ENCODE data around the gene CCDC91.

The CCDC91 gene

GRCh38 chr12:28425526-28425925, 235.3 kb downstream of the CCDC91 start:
- DNase-seq (ENCODE audit: low read depth): no peak
- no peak overlapping the region for H3K4me3 ChIP-seq (ENCODE audit: low read depth, low read length)
- no peak for TF ChIP-seq CTCF (IDR thresholded peaks at IDR 0.05; ENCODE audit: control insufficient read depth, extremely low read depth, insufficient read depth)

- TF ChIP-seq CTCF (IDR thresholded peaks at IDR 0.05; ENCODE audit: control insufficient read depth, extremely low read depth, insufficient read depth): no peak
- DNase-seq (ENCODE audit: low read depth): no peak
- no peak overlapping the region for H3K4me3 ChIP-seq (ENCODE audit: low read depth, low read length)
Observed at GRCh38 chr12:28427046-28427445, 236.8 kb downstream of the CCDC91 start.

- H3K4me3 ChIP-seq (ENCODE audit: low read depth, low read length): no peak overlapping the region
- TF ChIP-seq CTCF (IDR thresholded peaks at IDR 0.05; ENCODE audit: control insufficient read depth, extremely low read depth, insufficient read depth): no peak
- DNase-seq (ENCODE audit: low read depth): no peak
Observed at GRCh38 chr12:28440081-28440608, 249.9 kb downstream of the CCDC91 start.

DNA sequence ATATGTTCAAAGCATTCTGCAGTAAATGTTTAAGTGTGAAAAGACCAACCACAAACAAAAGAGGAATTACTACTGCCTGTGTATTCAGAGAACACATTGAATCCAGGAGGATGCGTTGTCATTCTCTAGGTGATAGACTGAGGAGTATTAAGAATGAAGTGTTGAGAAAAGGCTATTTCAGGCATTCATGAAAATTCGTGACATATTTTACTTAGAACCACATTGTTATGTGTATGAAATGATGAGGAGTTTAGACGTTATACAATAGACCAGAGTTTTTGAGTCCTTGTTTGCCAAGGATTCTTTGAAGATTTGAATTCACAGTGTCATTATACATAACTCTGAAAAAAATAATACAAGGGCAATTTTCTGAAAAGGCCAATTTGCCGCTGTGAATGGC, 251.8 kb downstream of the CCDC91 start:
- no peak for DNase-seq (ENCODE audit: low read depth)
- no peak overlapping the region for H3K4me3 ChIP-seq (ENCODE audit: low read depth, low read length)
- TF ChIP-seq CTCF (IDR thresholded peaks at IDR 0.05; ENCODE audit: control insufficient read depth, extremely low read depth, insufficient read depth): no peak

DNA sequence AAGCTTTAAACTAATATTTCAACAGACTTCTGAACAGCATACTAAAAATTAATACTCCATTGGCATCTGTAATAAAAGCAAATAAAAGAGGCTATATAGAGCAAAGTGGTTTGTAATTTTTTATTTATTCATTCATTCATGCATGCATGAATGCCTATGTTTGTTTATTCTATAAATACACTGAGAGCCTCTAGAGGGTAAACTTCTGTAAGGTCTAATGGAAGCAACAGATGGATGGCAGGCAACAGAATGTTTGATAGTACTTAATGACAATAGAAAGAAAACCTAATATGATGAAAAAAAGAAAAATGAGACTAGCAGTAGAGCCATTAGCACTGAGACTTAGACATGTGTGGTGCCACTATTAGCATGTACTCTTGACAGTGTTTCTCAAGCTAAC, 253.1 kb downstream of the CCDC91 start:
- TF ChIP-seq CTCF (IDR thresholded peaks at IDR 0.05; ENCODE audit: control insufficient read depth, extremely low read depth, insufficient read depth): no peak
- peak; percentile 57 for DNase-seq (ENCODE audit: low read depth)
- no peak overlapping the region for H3K4me3 ChIP-seq (ENCODE audit: low read depth, low read length)

DNA sequence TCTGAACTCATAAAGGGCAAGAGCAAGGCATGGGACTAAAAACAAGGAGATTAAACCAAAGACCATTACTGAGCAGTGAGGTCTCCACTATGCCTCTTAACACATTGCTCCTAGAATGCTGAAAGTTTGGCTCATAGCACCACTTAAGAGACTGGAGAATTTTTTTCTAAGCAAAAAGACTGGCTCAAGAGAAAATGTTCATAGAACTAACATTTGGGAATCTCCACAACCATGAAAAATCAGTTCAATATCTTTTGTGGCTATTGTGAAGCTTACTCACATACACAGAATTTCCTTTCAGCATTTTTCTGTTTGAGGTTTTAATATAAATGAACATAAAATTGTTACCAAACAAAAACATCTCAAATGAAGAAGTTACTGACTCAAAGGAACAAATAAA, 255.8 kb downstream of the CCDC91 start:
- no peak for TF ChIP-seq CTCF (IDR thresholded peaks at IDR 0.05; ENCODE audit: control insufficient read depth, extremely low read depth, insufficient read depth)
- no peak for DNase-seq (ENCODE audit: low read depth)
- H3K4me3 ChIP-seq (ENCODE audit: low read depth, low read length): no peak overlapping the region

DNA sequence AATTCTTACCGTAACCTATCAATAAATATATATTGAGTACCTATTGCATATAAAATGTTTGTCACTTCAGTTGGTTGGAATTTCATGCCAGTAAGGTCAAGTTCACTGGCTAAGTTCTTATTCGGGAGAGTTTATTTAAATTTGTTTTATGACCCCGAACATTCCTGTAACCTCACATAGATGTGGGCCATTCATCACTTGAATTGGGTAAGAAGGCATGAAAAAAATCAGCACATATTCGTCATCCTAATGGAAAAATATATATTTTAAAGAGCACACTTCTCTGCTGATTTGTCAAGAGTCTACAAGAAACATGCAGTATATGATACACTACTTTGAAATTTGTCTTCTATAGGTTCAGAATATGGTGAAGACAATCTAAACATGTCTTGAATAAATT, 263.4 kb downstream of the CCDC91 start:
- no peak for TF ChIP-seq CTCF (IDR thresholded peaks at IDR 0.05; ENCODE audit: control insufficient read depth, extremely low read depth, insufficient read depth)
- DNase-seq (ENCODE audit: low read depth): no peak
- no peak overlapping the region for H3K4me3 ChIP-seq (ENCODE audit: low read depth, low read length)
